ENCODE results near the gene DOCK4. TPM values are rescaled to one million over a fixed set of nuclear protein-coding genes. Genes with fewer than 3 reads are reported as not detected.

The DOCK4 gene
- total RNA-seq, 1 experiment from 2014 or later: 4.9 TPM

- H3K27ac ChIP-seq (ENCODE audit: insufficient read length, low read depth, low read length): no peak overlapping the region
- TF ChIP-seq, protein P1, sequence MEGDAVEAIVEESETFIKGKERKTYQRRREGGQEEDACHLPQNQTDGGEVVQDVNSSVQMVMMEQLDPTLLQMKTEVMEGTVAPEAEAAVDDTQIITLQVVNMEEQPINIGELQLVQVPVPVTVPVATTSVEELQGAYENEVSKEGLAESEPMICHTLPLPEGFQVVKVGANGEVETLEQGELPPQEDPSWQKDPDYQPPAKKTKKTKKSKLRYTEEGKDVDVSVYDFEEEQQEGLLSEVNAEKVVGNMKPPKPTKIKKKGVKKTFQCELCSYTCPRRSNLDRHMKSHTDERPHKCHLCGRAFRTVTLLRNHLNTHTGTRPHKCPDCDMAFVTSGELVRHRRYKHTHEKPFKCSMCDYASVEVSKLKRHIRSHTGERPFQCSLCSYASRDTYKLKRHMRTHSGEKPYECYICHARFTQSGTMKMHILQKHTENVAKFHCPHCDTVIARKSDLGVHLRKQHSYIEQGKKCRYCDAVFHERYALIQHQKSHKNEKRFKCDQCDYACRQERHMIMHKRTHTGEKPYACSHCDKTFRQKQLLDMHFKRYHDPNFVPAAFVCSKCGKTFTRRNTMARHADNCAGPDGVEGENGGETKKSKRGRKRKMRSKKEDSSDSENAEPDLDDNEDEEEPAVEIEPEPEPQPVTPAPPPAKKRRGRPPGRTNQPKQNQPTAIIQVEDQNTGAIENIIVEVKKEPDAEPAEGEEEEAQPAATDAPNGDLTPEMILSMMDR (conservative IDR thresholded peaks at IDR 0.05): no peak
- H4K20me1 ChIP-seq (ENCODE audit: control insufficient read depth, insufficient read depth, insufficient read length): no peaks in the 10 kb centered on the region
- H3K4me1 ChIP-seq (ENCODE audit: insufficient read depth, low read length): peaks cover 3% of the 10 kb centered on the region; the same call in 1 of the 2 replicates
- H4K5ac ChIP-seq (ENCODE audit: insufficient read length, low read depth, low read length): no peak overlapping the region
- H3K9me3 Mint-ChIP-seq: no peaks in the 10 kb centered on the region
- H3K4me3 Mint-ChIP-seq: no peak overlapping the region
- H2AFZ ChIP-seq (ENCODE audit: low read length): no peak overlapping the region
- H2BK20ac ChIP-seq (ENCODE audit: low read depth, low read length, poor library complexity, severe bottlenecking): no peak overlapping the region
- no peak for DNase-seq
- no CpG with 5 or more reads among the region's 2 CpGs for WGBS (ENCODE audit: extremely low coverage, insufficient read length, low lambda C conversion rate)
- H3K27ac Mint-ChIP-seq: no peak overlapping the region
- no peak overlapping the region for H2AK5ac ChIP-seq (ENCODE audit: insufficient read length, low read length)
- H3K9me3 ChIP-seq (ENCODE audit: control insufficient read depth, low read depth, low read length): no peaks in the 10 kb centered on the region
- peaks cover 4% of the 10 kb centered on the region for H3K23me2 ChIP-seq (ENCODE audit: insufficient read length, low read depth, low read length, poor library complexity, severe bottlenecking)
- no peak overlapping the region for H3K14ac ChIP-seq (ENCODE audit: insufficient read depth, low read length)
- H3K23ac ChIP-seq (ENCODE audit: insufficient read length, low read depth, low read length): no peak overlapping the region
- H3K18ac ChIP-seq (ENCODE audit: insufficient read length, low read depth, low read length): no peak overlapping the region
- H2BK120ac ChIP-seq (ENCODE audit: low read depth, low read length, poor library complexity, severe bottlenecking): no peak overlapping the region
- no peak overlapping the region for H4K8ac ChIP-seq (replicated peaks; ENCODE audit: insufficient read length, low read depth, low read length)
- no peak overlapping the region for H3K56ac ChIP-seq (ENCODE audit: insufficient read length, low read depth, low read length)
- peaks cover 9 to 14% of the 10 kb centered on the region in 2 experiments for H3K4me1 Mint-ChIP-seq
- H3K36me3 Mint-ChIP-seq (ENCODE audit: insufficient read depth in 1 of 3, low read depth in 3 of 3): no peaks in the 10 kb centered on the region
- no peak overlapping the region for H3K4me2 ChIP-seq (ENCODE audit: insufficient read depth, insufficient read length, low read length)
- H3K79me1 ChIP-seq (ENCODE audit: insufficient read depth, low read depth, low read length, poor library complexity, severe bottlenecking): no peaks in the 10 kb centered on the region
- H2BK5ac ChIP-seq (ENCODE audit: insufficient read length, low read length): no peak overlapping the region
- H2BK15ac ChIP-seq (ENCODE audit: low read depth, low read length): no peak overlapping the region
- no peak overlapping the region for H4K91ac ChIP-seq (ENCODE audit: insufficient read length, low read depth, low read length)
- H3K27me3 ChIP-seq (ENCODE audit: insufficient read depth, low read length): no peaks in the 10 kb centered on the region
- H3K4ac ChIP-seq (ENCODE audit: low read depth, low read length): no peak overlapping the region
- no peak overlapping the region for H3T11ph ChIP-seq (ENCODE audit: low read length)
- peaks cover 18% of the 10 kb centered on the region; the same call in 1 of the 2 replicates for H3K79me2 ChIP-seq (ENCODE audit: insufficient read depth, low read length)
- peaks cover 13% of the 10 kb centered on the region for H3K27me3 Mint-ChIP-seq (ENCODE audit: low read depth)
- H2BK12ac ChIP-seq (ENCODE audit: insufficient read length, low read depth, low read length): no peak overlapping the region
- H3K9ac ChIP-seq (ENCODE audit: extremely low read depth, insufficient read length, low read length): no peak overlapping the region
Observed at GRCh38 chr7:112199035-112199655, 7.1 kb downstream of the DOCK4 start.
